ENCODE data around the gene OPCML. TPM values are rescaled to one million over a fixed set of nuclear protein-coding genes. Genes with fewer than 3 reads are reported as not detected.

OPCML gene
- total RNA-seq, 1 experiment from 2014 or later = 0.94 TPM

DNA sequence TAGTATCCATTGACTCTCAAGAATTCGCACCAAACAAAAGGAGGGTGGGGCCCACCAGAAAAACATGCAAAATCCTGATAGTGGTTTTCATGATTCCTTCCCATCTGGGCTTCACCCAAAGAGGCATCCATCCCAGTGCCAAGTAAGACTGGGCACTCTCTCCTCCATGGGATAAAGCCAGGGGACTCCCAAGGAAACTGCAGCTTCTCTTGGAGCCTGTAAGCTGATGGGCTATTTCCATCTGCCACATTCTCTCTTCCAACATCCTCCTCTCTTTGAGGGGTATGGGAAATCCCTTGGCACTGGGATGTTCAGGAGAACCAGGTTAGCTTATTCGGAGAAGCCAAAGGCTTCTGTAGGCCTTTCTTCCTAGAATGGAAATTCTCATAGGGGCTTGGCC, 10.8 kb downstream of the OPCML start:
- no peak overlapping the region for H3K27ac Mint-ChIP-seq
- H4K20me1 ChIP-seq (ENCODE audit: control insufficient read depth, insufficient read depth, insufficient read length) = no peaks in the 10 kb centered on the region
- TF ChIP-seq, protein P1, sequence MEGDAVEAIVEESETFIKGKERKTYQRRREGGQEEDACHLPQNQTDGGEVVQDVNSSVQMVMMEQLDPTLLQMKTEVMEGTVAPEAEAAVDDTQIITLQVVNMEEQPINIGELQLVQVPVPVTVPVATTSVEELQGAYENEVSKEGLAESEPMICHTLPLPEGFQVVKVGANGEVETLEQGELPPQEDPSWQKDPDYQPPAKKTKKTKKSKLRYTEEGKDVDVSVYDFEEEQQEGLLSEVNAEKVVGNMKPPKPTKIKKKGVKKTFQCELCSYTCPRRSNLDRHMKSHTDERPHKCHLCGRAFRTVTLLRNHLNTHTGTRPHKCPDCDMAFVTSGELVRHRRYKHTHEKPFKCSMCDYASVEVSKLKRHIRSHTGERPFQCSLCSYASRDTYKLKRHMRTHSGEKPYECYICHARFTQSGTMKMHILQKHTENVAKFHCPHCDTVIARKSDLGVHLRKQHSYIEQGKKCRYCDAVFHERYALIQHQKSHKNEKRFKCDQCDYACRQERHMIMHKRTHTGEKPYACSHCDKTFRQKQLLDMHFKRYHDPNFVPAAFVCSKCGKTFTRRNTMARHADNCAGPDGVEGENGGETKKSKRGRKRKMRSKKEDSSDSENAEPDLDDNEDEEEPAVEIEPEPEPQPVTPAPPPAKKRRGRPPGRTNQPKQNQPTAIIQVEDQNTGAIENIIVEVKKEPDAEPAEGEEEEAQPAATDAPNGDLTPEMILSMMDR (conservative IDR thresholded peaks at IDR 0.05) = no peak
- no peak overlapping the region for H3K4me2 ChIP-seq (ENCODE audit: insufficient read depth, insufficient read length, low read length)
- no peak overlapping the region for H3K9ac ChIP-seq (ENCODE audit: extremely low read depth, insufficient read length, low read length)
- H4K8ac ChIP-seq (replicated peaks; ENCODE audit: insufficient read length, low read depth, low read length) = no peak overlapping the region
- H2BK20ac ChIP-seq (ENCODE audit: low read depth, low read length, poor library complexity, severe bottlenecking) = no peak overlapping the region
- H3K23ac ChIP-seq (ENCODE audit: insufficient read length, low read depth, low read length) = no peak overlapping the region
- no peak overlapping the region for H2BK5ac ChIP-seq (ENCODE audit: insufficient read length, low read length)
- no peak overlapping the region for H3K27ac ChIP-seq (ENCODE audit: insufficient read length, low read depth, low read length)
- H4K5ac ChIP-seq (ENCODE audit: insufficient read length, low read depth, low read length) = no peak overlapping the region
- no peak overlapping the region for H3K56ac ChIP-seq (ENCODE audit: insufficient read length, low read depth, low read length)
- WGBS (ENCODE audit: extremely low coverage, insufficient read length, low lambda C conversion rate) = no CpG with 5 or more reads among the region's 2 CpGs
- no peak for DNase-seq
- H3T11ph ChIP-seq (ENCODE audit: low read length) = no peak overlapping the region
- peaks cover 5 to 11% of the 10 kb centered on the region in 2 experiments; a peak in 3 of 4 replicates for H3K4me1 Mint-ChIP-seq
- H3K4me3 Mint-ChIP-seq = no peak overlapping the region
- no peaks in the 10 kb centered on the region; a peak in 1 of 7 replicates for H3K36me3 Mint-ChIP-seq (ENCODE audit: insufficient read depth in 1 of 3, low read depth in 3 of 3)
- peaks cover 3% of the 10 kb centered on the region; the same call in 1 of the 2 replicates for H3K4me1 ChIP-seq (ENCODE audit: insufficient read depth, low read length)
- H2BK15ac ChIP-seq (ENCODE audit: low read depth, low read length) = no peak overlapping the region
- H2BK12ac ChIP-seq (ENCODE audit: insufficient read length, low read depth, low read length) = no peak overlapping the region
- H3K79me2 ChIP-seq (ENCODE audit: insufficient read depth, low read length) = no peaks in the 10 kb centered on the region
- no peaks in the 10 kb centered on the region for H3K9me3 ChIP-seq (ENCODE audit: control insufficient read depth, low read depth, low read length)
- H2BK120ac ChIP-seq (ENCODE audit: low read depth, low read length, poor library complexity, severe bottlenecking) = no peak overlapping the region
- no peak overlapping the region for H3K4ac ChIP-seq (ENCODE audit: low read depth, low read length)
- H3K27me3 ChIP-seq (ENCODE audit: insufficient read depth, low read length) = no peaks in the 10 kb centered on the region
- no peaks in the 10 kb centered on the region for H3K9me3 Mint-ChIP-seq
- no peak overlapping the region for H3K18ac ChIP-seq (ENCODE audit: insufficient read length, low read depth, low read length)
- H2AK5ac ChIP-seq (ENCODE audit: insufficient read length, low read length) = no peak overlapping the region
- H3K27me3 Mint-ChIP-seq (ENCODE audit: low read depth) = no peaks in the 10 kb centered on the region
- H4K91ac ChIP-seq (ENCODE audit: insufficient read length, low read depth, low read length) = no peak overlapping the region
- no peaks in the 10 kb centered on the region for H3K23me2 ChIP-seq (ENCODE audit: insufficient read length, low read depth, low read length, poor library complexity, severe bottlenecking)
- H2AFZ ChIP-seq (ENCODE audit: low read length) = no peak overlapping the region
- H3K79me1 ChIP-seq (ENCODE audit: insufficient read depth, low read depth, low read length, poor library complexity, severe bottlenecking) = no peaks in the 10 kb centered on the region
- no peak overlapping the region for H3K14ac ChIP-seq (ENCODE audit: insufficient read depth, low read length)

Data from H9 (cell line).